K562 (cell line): Measurements from ENCODE around the gene ASXL2. TPM values are rescaled to one million over a fixed set of nuclear protein-coding genes. Genes with fewer than 3 reads are reported as not detected.
A peak's percentile ranks its signal among the peaks of the same experiment; 100 is the strongest.

Experiments used
- FOXK2 ChIP-seq, 2 experiments: fragments of 450-650 bp; IDR thresholded peaks in 1 of 2; conservative IDR thresholded peaks in 1 of 2; 2 replicates each; pipeline ENCODE4 v1.6.1; 2016; ENCODE audit warnings: low read depth in 2 of 2, mild to moderate bottlenecking in 1 of 2
- L3MBTL2 ChIP-seq: fragments of 450-650 bp; IDR thresholded peaks from 2 replicates; pipeline ENCODE4 v1.6.1; 2016; ENCODE audit warnings: mild to moderate bottlenecking, moderate library complexity
- MCM5 ChIP-seq: fragments of 450-650 bp; IDR thresholded peaks from 2 replicates; pipeline ENCODE4 v1.6.1; 2016; ENCODE audit warnings: low read depth
- MXI1 ChIP-seq: IDR thresholded peaks from 2 replicates; pipeline ENCODE4 v1.6.1; 2011; ENCODE audit warnings: low read depth, mild to moderate bottlenecking, improper control_type of control experiment, low read length
- PURB ChIP-seq: sonication (generic); formaldehyde crosslinking; IDR thresholded peaks from 2 replicates; pipeline ENCODE4 v1.9.0; 2021; ENCODE audit warnings: low read depth, mild to moderate bottlenecking, missing genetic modification reagents
- SIX5 ChIP-seq, 2 experiments: IDR thresholded peaks; 2 replicates each; pipeline ENCODE4 v1.6.1; 2011; ENCODE audit warnings: low read length in 2 of 2, borderline replicate concordance in 1 of 2, low read depth in 1 of 2, mild to moderate bottlenecking in 1 of 2, moderate library complexity in 1 of 2; ENCODE audit not compliant: insufficient read depth in 1 of 2
- TRIM24 ChIP-seq, 2 experiments: fragments of 450-650 bp; IDR thresholded peaks; 2 replicates each; pipeline ENCODE4 v1.6.1; 2016
- XRCC5 ChIP-seq: fragments of 200-400 bp; formaldehyde crosslinking; IDR thresholded peaks from 2 replicates; pipeline ENCODE4 v1.6.1; 2017; ENCODE audit warnings: low read depth, mild to moderate bottlenecking, low read length
- ZBTB34 ChIP-seq: fragments of 250-450 bp; sonication (Bioruptor Pico); IDR thresholded peaks from 2 replicates; pipeline ENCODE4 v1.8.0; 2021; ENCODE audit warnings: mild to moderate bottlenecking, moderate library complexity
- ZNF212 ChIP-seq: fragments of 450-650 bp; formaldehyde crosslinking; IDR thresholded peaks from 2 replicates; pipeline ENCODE4 v1.4.0; 2020; ENCODE audit warnings: mild to moderate bottlenecking
- ZNF583 ChIP-seq: fragments of 250-450 bp; sonication (Bioruptor Pico); IDR thresholded peaks from 2 replicates; pipeline ENCODE4 v1.4.0; 2020
- polyA plus RNA-seq, 8 experiments: library from polyadenylated mRNA; depleted of rRNA in 4 of 8; stranded (reverse) in 5 of 8; unstranded in 3 of 8; fragments of >200 nt; fragmentation: Nextera tagmentation in 2 of 8; fragmentation: Illumina TruSeq in 1 of 8; extraction: Ambion mirVana in 2 of 8; extraction: Trizol in 1 of 8; gene quantifications; 2 replicates each; pipeline versions ENCODE4 v1.2.1 to v1.2.3, GENCODE V29; 2011 to 2014; ENCODE audit warnings: inconsistent platforms in 1 of 8, missing spikeins in 1 of 8
- total RNA-seq, 7 experiments: library from RNA; depleted of rRNA in 6 of 7; stranded (reverse); fragments of >200 nt in 6 of 7; fragmentation: Illumina TruSeq in 2 of 7; extraction: Trizol in 2 of 7; gene quantifications; 2 replicates each; pipeline versions ENCODE4 v1.2.1 to v1.2.3, GENCODE V29; 2011 to 2021; ENCODE audit warnings: low replicate concordance in 1 of 7
- TF ChIP-seq, protein P1 (sequence below): sonication (generic); formaldehyde crosslinking; IDR thresholded peaks from 2 replicates; pipeline ENCODE4 v1.9.0; 2022; ENCODE audit warnings: mild to moderate bottlenecking, missing genetic modification reagents
- TF ChIP-seq, protein P2 (sequence below): conservative IDR thresholded peaks from 2 replicates; pipeline ENCODE4 v1.6.1; 2011; ENCODE audit warnings: low read depth, mild to moderate bottlenecking, low read length; ENCODE audit not compliant: control insufficient read depth
- TF ChIP-seq, protein P3 (sequence below), 3 experiments: fragments of 200-800 bp in 1 of 3; fragments of 250-450 bp in 1 of 3; fragments of 450-650 bp in 1 of 3; sonication (Bioruptor Pico) in 1 of 3; sonication (Bioruptor generic) in 1 of 3; formaldehyde crosslinking in 1 of 3; IDR thresholded peaks; 2 replicates each; pipeline versions ENCODE4 v1.6.1 to v1.8.0; 2016 to 2022; ENCODE audit warnings: mild to moderate bottlenecking in 2 of 3, missing genetic modification characterization in 2 of 3, missing compliant biosample characterization in 1 of 3, moderate library complexity in 1 of 3
- TF ChIP-seq, protein P4 (sequence below): sonication (generic); formaldehyde crosslinking; IDR thresholded peaks from 2 replicates; pipeline ENCODE4 v1.8.0; 2023; ENCODE audit warnings: mild to moderate bottlenecking, missing genetic modification reagents

The ASXL2 gene
- total and polyA plus RNA-seq, 9 of the 15 experiments (the other 6 are each of a cell fraction or from before 2014, with no cell fraction given): 2.2 to 25.9 (median 9.0) TPM

- TF ChIP-seq, protein P1, sequence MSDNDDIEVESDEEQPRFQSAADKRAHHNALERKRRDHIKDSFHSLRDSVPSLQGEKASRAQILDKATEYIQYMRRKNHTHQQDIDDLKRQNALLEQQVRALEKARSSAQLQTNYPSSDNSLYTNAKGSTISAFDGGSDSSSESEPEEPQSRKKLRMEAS (CRISPR knock-in tag): 0 out of 2 replicates have a peak, but pooled peaks have one; percentile 29
- TF ChIP-seq, protein P2, sequence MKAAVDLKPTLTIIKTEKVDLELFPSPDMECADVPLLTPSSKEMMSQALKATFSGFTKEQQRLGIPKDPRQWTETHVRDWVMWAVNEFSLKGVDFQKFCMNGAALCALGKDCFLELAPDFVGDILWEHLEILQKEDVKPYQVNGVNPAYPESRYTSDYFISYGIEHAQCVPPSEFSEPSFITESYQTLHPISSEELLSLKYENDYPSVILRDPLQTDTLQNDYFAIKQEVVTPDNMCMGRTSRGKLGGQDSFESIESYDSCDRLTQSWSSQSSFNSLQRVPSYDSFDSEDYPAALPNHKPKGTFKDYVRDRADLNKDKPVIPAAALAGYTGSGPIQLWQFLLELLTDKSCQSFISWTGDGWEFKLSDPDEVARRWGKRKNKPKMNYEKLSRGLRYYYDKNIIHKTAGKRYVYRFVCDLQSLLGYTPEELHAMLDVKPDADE: peak; percentile 1; the same call in 1 of the 2 replicates
- TF ChIP-seq L3MBTL2 (peak; percentile 38; the same call in 1 of the 2 replicates), FOXK2 (conservative IDR thresholded peaks at IDR 0.05 in 1 of 2, IDR thresholded peaks at IDR 0.05 in 1 of 2; ENCODE audit: low read depth in 2 of 2) (0 out of 4 replicates have a peak, but pooled peaks of 1 of the 2 experiments have one; percentile 30), ZNF212 (CRISPR knock-in tag) (no peak), XRCC5 (0 out of 2 replicates have a peak, but pooled peaks have one; percentile 40), TRIM24 (IDR thresholded peaks at IDR 0.05) (no peak), ZNF583 (CRISPR knock-in tag) (no peak), ZBTB34 (CRISPR knock-in tag) (no peak), MCM5 (no peak), SIX5 (IDR thresholded peaks at IDR 0.05; ENCODE audit: borderline replicate concordance in 1 of 2, insufficient read depth in 1 of 2, low read depth in 1 of 2, low read length in 2 of 2) (peak; percentile 44 to 56), PURB (CRISPR knock-in tag) (no peak), MXI1 (no peak)
- TF ChIP-seq, protein P3, sequence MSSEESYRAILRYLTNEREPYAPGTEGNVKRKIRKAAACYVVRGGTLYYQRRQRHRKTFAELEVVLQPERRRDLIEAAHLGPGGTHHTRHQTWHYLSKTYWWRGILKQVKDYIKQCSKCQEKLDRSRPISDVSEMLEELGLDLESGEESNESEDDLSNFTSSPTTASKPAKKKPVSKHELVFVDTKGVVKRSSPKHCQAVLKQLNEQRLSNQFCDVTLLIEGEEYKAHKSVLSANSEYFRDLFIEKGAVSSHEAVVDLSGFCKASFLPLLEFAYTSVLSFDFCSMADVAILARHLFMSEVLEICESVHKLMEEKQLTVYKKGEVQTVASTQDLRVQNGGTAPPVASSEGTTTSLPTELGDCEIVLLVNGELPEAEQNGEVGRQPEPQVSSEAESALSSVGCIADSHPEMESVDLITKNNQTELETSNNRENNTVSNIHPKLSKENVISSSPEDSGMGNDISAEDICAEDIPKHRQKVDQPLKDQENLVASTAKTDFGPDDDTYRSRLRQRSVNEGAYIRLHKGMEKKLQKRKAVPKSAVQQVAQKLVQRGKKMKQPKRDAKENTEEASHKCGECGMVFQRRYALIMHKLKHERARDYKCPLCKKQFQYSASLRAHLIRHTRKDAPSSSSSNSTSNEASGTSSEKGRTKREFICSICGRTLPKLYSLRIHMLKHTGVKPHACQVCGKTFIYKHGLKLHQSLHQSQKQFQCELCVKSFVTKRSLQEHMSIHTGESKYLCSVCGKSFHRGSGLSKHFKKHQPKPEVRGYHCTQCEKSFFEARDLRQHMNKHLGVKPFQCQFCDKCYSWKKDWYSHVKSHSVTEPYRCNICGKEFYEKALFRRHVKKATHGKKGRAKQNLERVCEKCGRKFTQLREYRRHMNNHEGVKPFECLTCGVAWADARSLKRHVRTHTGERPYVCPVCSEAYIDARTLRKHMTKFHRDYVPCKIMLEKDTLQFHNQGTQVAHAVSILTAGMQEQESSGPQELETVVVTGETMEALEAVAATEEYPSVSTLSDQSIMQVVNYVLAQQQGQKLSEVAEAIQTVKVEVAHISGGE (CRISPR knock-in tag; IDR thresholded peaks at IDR 0.05): no peak
- TF ChIP-seq, protein P4, sequence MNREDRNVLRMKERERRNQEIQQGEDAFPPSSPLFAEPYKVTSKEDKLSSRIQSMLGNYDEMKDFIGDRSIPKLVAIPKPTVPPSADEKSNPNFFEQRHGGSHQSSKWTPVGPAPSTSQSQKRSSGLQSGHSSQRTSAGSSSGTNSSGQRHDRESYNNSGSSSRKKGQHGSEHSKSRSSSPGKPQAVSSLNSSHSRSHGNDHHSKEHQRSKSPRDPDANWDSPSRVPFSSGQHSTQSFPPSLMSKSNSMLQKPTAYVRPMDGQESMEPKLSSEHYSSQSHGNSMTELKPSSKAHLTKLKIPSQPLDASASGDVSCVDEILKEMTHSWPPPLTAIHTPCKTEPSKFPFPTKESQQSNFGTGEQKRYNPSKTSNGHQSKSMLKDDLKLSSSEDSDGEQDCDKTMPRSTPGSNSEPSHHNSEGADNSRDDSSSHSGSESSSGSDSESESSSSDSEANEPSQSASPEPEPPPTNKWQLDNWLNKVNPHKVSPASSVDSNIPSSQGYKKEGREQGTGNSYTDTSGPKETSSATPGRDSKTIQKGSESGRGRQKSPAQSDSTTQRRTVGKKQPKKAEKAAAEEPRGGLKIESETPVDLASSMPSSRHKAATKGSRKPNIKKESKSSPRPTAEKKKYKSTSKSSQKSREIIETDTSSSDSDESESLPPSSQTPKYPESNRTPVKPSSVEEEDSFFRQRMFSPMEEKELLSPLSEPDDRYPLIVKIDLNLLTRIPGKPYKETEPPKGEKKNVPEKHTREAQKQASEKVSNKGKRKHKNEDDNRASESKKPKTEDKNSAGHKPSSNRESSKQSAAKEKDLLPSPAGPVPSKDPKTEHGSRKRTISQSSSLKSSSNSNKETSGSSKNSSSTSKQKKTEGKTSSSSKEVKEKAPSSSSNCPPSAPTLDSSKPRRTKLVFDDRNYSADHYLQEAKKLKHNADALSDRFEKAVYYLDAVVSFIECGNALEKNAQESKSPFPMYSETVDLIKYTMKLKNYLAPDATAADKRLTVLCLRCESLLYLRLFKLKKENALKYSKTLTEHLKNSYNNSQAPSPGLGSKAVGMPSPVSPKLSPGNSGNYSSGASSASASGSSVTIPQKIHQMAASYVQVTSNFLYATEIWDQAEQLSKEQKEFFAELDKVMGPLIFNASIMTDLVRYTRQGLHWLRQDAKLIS (CRISPR knock-in tag): peak; percentile 74
Observed at GRCh38 chr2:25877431-25878360, 591 bp downstream of the ASXL2 start (continued).
